Ishikawa (cell line): ENCODE results near the gene RAD9A.
A peak's percentile ranks its signal among the peaks of the same experiment; 100 is the strongest.

ENCODE experiments used
- CEBPB ChIP-seq: IDR thresholded peaks from 2 replicates; pipeline ENCODE4 v1.6.1; 2012
- CREB1 ChIP-seq: IDR thresholded peaks from 2 replicates; pipeline ENCODE4 v1.6.1; 2012; ENCODE audit warnings: low read depth
- EGR1 ChIP-seq: IDR thresholded peaks from 2 replicates; pipeline ENCODE4 v1.6.1; 2012
- EP300 ChIP-seq: IDR thresholded peaks from 2 replicates; pipeline ENCODE4 v1.6.1; 2012; ENCODE audit warnings: borderline replicate concordance
- FOXM1 ChIP-seq: IDR thresholded peaks from 2 replicates; pipeline ENCODE4 v1.6.1; 2012; ENCODE audit warnings: low read depth, borderline replicate concordance
- MAX ChIP-seq: IDR thresholded peaks from 2 replicates; pipeline ENCODE4 v1.6.1; 2012
- NFIC ChIP-seq: IDR thresholded peaks from 2 replicates; pipeline ENCODE4 v1.6.1; 2012
- RAD21 ChIP-seq: IDR thresholded peaks from 2 replicates; pipeline ENCODE4 v1.6.1; 2012; ENCODE audit warnings: low read depth
- REST ChIP-seq: IDR thresholded peaks from 2 replicates; pipeline ENCODE4 v1.6.1; 2012; ENCODE audit warnings: low read depth, mild to moderate bottlenecking
- TAF1 ChIP-seq: IDR thresholded peaks from 2 replicates; pipeline ENCODE4 v1.6.1; 2012; ENCODE audit warnings: low read depth, mild to moderate bottlenecking
- TCF12 ChIP-seq: IDR thresholded peaks from 2 replicates; pipeline ENCODE4 v1.6.1; 2012; ENCODE audit warnings: low read depth
- TEAD4 ChIP-seq: IDR thresholded peaks from 2 replicates; pipeline ENCODE4 v1.6.1; 2012
- USF1 ChIP-seq: IDR thresholded peaks from 2 replicates; pipeline ENCODE4 v1.6.1; 2012
- YY1 ChIP-seq: IDR thresholded peaks from 2 replicates; pipeline ENCODE4 v1.6.1; 2012; ENCODE audit warnings: low read depth
- ZBTB7A ChIP-seq: IDR thresholded peaks from 2 replicates; pipeline ENCODE4 v1.6.1; 2012; ENCODE audit warnings: low read depth

RAD9A gene

GRCh38 chr11:67420147-67420645 lies 28.4 kb downstream of the RAD9A start:
- TF ChIP-seq CEBPB: no peak
- no peak for TF ChIP-seq TCF12
- TF ChIP-seq YY1: no peak

- TF ChIP-seq EP300: no peak
- TF ChIP-seq MAX: peak; percentile 63; the same call in 1 of the 2 replicates
- 0 out of 2 replicates have a peak, but pooled peaks have one; percentile 3 for TF ChIP-seq USF1
- TF ChIP-seq TAF1: peak; percentile 47; the same call in 1 of the 2 replicates
- no peak for TF ChIP-seq YY1
Observed at GRCh38 chr11:67420646-67421429, 29.1 kb downstream of the RAD9A start.

GRCh38 chr11:67421430-67422031 lies 29.7 kb downstream of the RAD9A start:
- TF ChIP-seq TAF1: no peak

- no peak for TF ChIP-seq NFIC
- no peak for TF ChIP-seq FOXM1
- TF ChIP-seq USF1: no peak
- TF ChIP-seq MAX: no peak
- TF ChIP-seq TEAD4: no peak
- TF ChIP-seq TAF1: no peak
- TF ChIP-seq CEBPB: no peak
- TF ChIP-seq ZBTB7A: no peak
- no peak for TF ChIP-seq EGR1
- no peak for TF ChIP-seq EP300
- TF ChIP-seq REST: no peak
- TF ChIP-seq YY1: no peak
- no peak for TF ChIP-seq CREB1
- TF ChIP-seq RAD21: no peak
Observed at GRCh38 chr11:67422891-67423290, 31.1 kb downstream of the RAD9A start.

GRCh38 chr11:67423466-67423865 lies 31.7 kb downstream of the RAD9A start:
- TF ChIP-seq USF1 (no peak), REST (no peak), MAX (no peak), YY1 (no peak), CEBPB (no peak), RAD21 (no peak)

- TF ChIP-seq CEBPB: no peak
Observed at GRCh38 chr11:67423891-67424613, 32.3 kb downstream of the RAD9A start.
